ACC112 (cell line): ENCODE results near the gene ARHGEF40.

Experiments
- H2AFZ ChIP-seq: fragments of 200-600 bp; sonication (generic); one replicate; pipeline ENCODE4 v1.6.0; 2017; ENCODE audit warnings: antibody characterized with exemption, low read length; ENCODE audit not compliant: unreplicated experiment
- H3K27ac ChIP-seq: fragments of 200-600 bp; sonication (generic); 2 replicates; pipeline ENCODE4 v1.5.1; 2014; ENCODE audit warnings: low read depth, mild to moderate bottlenecking, antibody characterized with exemption, low read length, moderate library complexity
- H3K27me3 ChIP-seq: fragments of 200-600 bp; sonication (generic); 2 replicates; pipeline ENCODE4 v1.6.1; 2014; ENCODE audit warnings: mild to moderate bottlenecking, antibody characterized with exemption, low read length, moderate library complexity, mixed read lengths; ENCODE audit not compliant: insufficient read depth
- H3K36me3 ChIP-seq: fragments of 200-600 bp; sonication (generic); 2 replicates; pipeline ENCODE4 v1.6.1; 2016; ENCODE audit warnings: mild to moderate bottlenecking, antibody characterized with exemption, low read length, moderate library complexity, mixed read lengths; ENCODE audit not compliant: insufficient read depth
- H3K4me1 ChIP-seq: fragments of 200-600 bp; sonication (generic); one replicate; pipeline ENCODE4 v1.6.1; 2016; ENCODE audit warnings: low read length, mixed read lengths; ENCODE audit not compliant: insufficient read depth, unreplicated experiment, control insufficient read depth
- H3K4me3 ChIP-seq: fragments of 200-600 bp; sonication (generic); 2 replicates; pipeline ENCODE4 v1.5.1; 2014; ENCODE audit warnings: mild to moderate bottlenecking, low read depth, low read length
- H3K79me2 ChIP-seq: fragments of 200-600 bp; sonication (generic); one replicate; pipeline ENCODE4 v1.6.0; 2016; ENCODE audit warnings: low read length; ENCODE audit not compliant: control insufficient read depth, unreplicated experiment, insufficient read depth

ARHGEF40 gene

GRCh38 chr14:21084998-21085853 lies 15.1 kb downstream of the ARHGEF40 start:
- peaks cover 16% of the 10 kb centered on the region; the same call in 1 of the 2 replicates for H3K36me3 ChIP-seq
- no peak overlapping the region for H2AFZ ChIP-seq
- H3K4me1 ChIP-seq, result peaks cover 27% of the 10 kb centered on the region
- H3K79me2 ChIP-seq, result no peaks in the 10 kb centered on the region
- H3K4me3 ChIP-seq, result no peak overlapping the region
- H3K27ac ChIP-seq, result peak overlapping the region; percentile 97
- H3K27me3 ChIP-seq, result no peaks in the 10 kb centered on the region

GRCh38 chr14:21086908-21087293 lies 16.8 kb downstream of the ARHGEF40 start:
- H2AFZ ChIP-seq, result no peak overlapping the region
- peaks cover 15% of the 10 kb centered on the region; the same call in 1 of the 2 replicates for H3K36me3 ChIP-seq
- H3K27me3 ChIP-seq, result no peaks in the 10 kb centered on the region
- H3K4me3 ChIP-seq, result no peak overlapping the region
- H3K4me1 ChIP-seq, result peaks cover 27% of the 10 kb centered on the region
- no peaks in the 10 kb centered on the region for H3K79me2 ChIP-seq
- peak overlapping the region; percentile 97 for H3K27ac ChIP-seq

GRCh38 chr14:21087294-21088091 lies 17.4 kb downstream of the ARHGEF40 start:
- Histone ChIP-seq H3K27ac (peak overlapping the region; percentile 97), H3K4me1 (peaks cover 27% of the 10 kb centered on the region), H2AFZ (no peak overlapping the region)

GRCh38 chr14:21088687-21089086 lies 18.6 kb downstream of the ARHGEF40 start:
- peaks cover 27% of the 10 kb centered on the region for H3K4me1 ChIP-seq
- H3K27ac ChIP-seq, result peak overlapping the region; percentile 97; the same call in 1 of the 2 replicates
- H3K27me3 ChIP-seq, result no peaks in the 10 kb centered on the region
- no peak overlapping the region for H2AFZ ChIP-seq
- 0 out of 2 replicates have a peak, but pooled peaks cover 6% of the 10 kb centered on the region for H3K36me3 ChIP-seq
- H3K4me3 ChIP-seq, result no peak overlapping the region
- no peaks in the 10 kb centered on the region for H3K79me2 ChIP-seq

More at GRCh38 chr14:21087294-21088091, 17.4 kb downstream of the ARHGEF40 start:
- peaks cover 11% of the 10 kb centered on the region; the same call in 1 of the 2 replicates for H3K36me3 ChIP-seq
- no peaks in the 10 kb centered on the region for H3K79me2 ChIP-seq
- no peak overlapping the region for H3K4me3 ChIP-seq
- H3K27me3 ChIP-seq, result no peaks in the 10 kb centered on the region

GRCh38 chr14:21089271-21089670 lies 19.2 kb downstream of the ARHGEF40 start:
- Histone ChIP-seq H3K4me1 (peaks cover 27% of the 10 kb centered on the region), H3K36me3 (0 out of 2 replicates have a peak, but pooled peaks cover 6% of the 10 kb centered on the region), H3K4me3 (no peak overlapping the region), H2AFZ (no peak overlapping the region), H3K79me2 (no peaks in the 10 kb centered on the region), H3K27ac (peak overlapping the region; percentile 97; the same call in 1 of the 2 replicates), H3K27me3 (no peaks in the 10 kb centered on the region)

GRCh38 chr14:21089877-21090193 lies 19.7 kb downstream of the ARHGEF40 start:
- Histone ChIP-seq H3K27ac (peak overlapping the region; percentile 28; the same call in 1 of the 2 replicates), H3K36me3 (0 out of 2 replicates have a peak, but pooled peaks cover 6% of the 10 kb centered on the region), H3K27me3 (no peaks in the 10 kb centered on the region), H3K79me2 (no peaks in the 10 kb centered on the region), H2AFZ (no peak overlapping the region), H3K4me1 (peaks cover 24% of the 10 kb centered on the region), H3K4me3 (no peak overlapping the region)

GRCh38 chr14:21090194-21090939 lies 20.3 kb downstream of the ARHGEF40 start:
- H3K27ac ChIP-seq, result no peak overlapping the region
- peaks cover 18% of the 10 kb centered on the region for H3K4me1 ChIP-seq
- H3K36me3 ChIP-seq, result 0 out of 2 replicates have a peak, but pooled peaks cover 6% of the 10 kb centered on the region
- H3K79me2 ChIP-seq, result no peaks in the 10 kb centered on the region
- no peaks in the 10 kb centered on the region for H3K27me3 ChIP-seq
- no peak overlapping the region for H3K4me3 ChIP-seq
- H2AFZ ChIP-seq, result no peak overlapping the region

GRCh38 chr14:21090940-21091663 lies 21.0 kb downstream of the ARHGEF40 start:
- H3K79me2 ChIP-seq, result no peaks in the 10 kb centered on the region
- H3K36me3 ChIP-seq, result 0 out of 2 replicates have a peak, but pooled peaks cover 6% of the 10 kb centered on the region
- H3K27ac ChIP-seq, result no peak overlapping the region
- H3K4me1 ChIP-seq, result peaks cover 19% of the 10 kb centered on the region
- H3K27me3 ChIP-seq, result no peaks in the 10 kb centered on the region
- no peak overlapping the region for H2AFZ ChIP-seq
- no peak overlapping the region for H3K4me3 ChIP-seq

GRCh38 chr14:21091821-21092272 lies 21.7 kb downstream of the ARHGEF40 start:
- H3K27me3 ChIP-seq, result no peaks in the 10 kb centered on the region
- no peak overlapping the region for H3K27ac ChIP-seq
- no peaks in the 10 kb centered on the region for H3K79me2 ChIP-seq
- peaks cover 16% of the 10 kb centered on the region for H3K4me1 ChIP-seq
- no peak overlapping the region for H2AFZ ChIP-seq
- H3K36me3 ChIP-seq, result 0 out of 2 replicates have a peak, but pooled peaks cover 3% of the 10 kb centered on the region
- no peak overlapping the region for H3K4me3 ChIP-seq
